ENCODE data around the gene ZHX3. TPM values are rescaled to one million over a fixed set of nuclear protein-coding genes. Genes with fewer than 3 reads are reported as not detected.

Gene ZHX3
- total RNA-seq, 1 donor from 2014 or later, result 26.8 TPM

GRCh38 chr20:41300383-41300782 is 17.1 kb downstream of the ZHX3 start:
- H3K27ac ChIP-seq, result no peak overlapping the region

GRCh38 chr20:41299899-41300298 is 17.6 kb downstream of the ZHX3 start:
- Histone ChIP-seq H3K4me3 (no peak overlapping the region), H3K27ac (no peak overlapping the region), H3K27me3 (no peaks in the 10 kb centered on the region), H3K9me3 (no peaks in the 10 kb centered on the region), H3K4me1 (no peaks in the 10 kb centered on the region), H3K36me3 (no peaks in the 10 kb centered on the region)
- no peak for DNase-seq (ENCODE audit: extremely low spot score in 2 of 2)
- intact Hi-C loops (cut with DNase I), result no loop called here
- TF ChIP-seq POLR2A (IDR thresholded peaks at IDR 0.05) (no peak), CTCF (IDR thresholded peaks at IDR 0.05) (no peak), POLR2AphosphoS5 (IDR thresholded peaks at IDR 0.05; ENCODE audit: insufficient read depth in 1 of 2, low read depth in 1 of 2) (no peak)

More at GRCh38 chr20:41300383-41300782, 17.1 kb downstream of the ZHX3 start:
- no peaks in the 10 kb centered on the region for H3K36me3 ChIP-seq
- no peaks in the 10 kb centered on the region for H3K27me3 ChIP-seq
- no peaks in the 10 kb centered on the region for H3K9me3 ChIP-seq
- H3K4me3 ChIP-seq, result no peak overlapping the region
- no peak for TF ChIP-seq CTCF (IDR thresholded peaks at IDR 0.05)
- TF ChIP-seq POLR2AphosphoS5 (IDR thresholded peaks at IDR 0.05; ENCODE audit: insufficient read depth in 1 of 2, low read depth in 1 of 2), result no peak
- TF ChIP-seq POLR2A (IDR thresholded peaks at IDR 0.05), result no peak
- no peak for DNase-seq (ENCODE audit: extremely low spot score in 2 of 2)
- H3K4me1 ChIP-seq, result no peaks in the 10 kb centered on the region
- intact Hi-C loops (cut with DNase I), result no loop called here

GRCh38 chr20:41293269-41294037 is 24.1 kb downstream of the ZHX3 start:
- peaks cover 30% of the 10 kb centered on the region for H3K4me1 ChIP-seq
- H3K9me3 ChIP-seq, result no peaks in the 10 kb centered on the region
- H3K36me3 ChIP-seq, result no peaks in the 10 kb centered on the region
- intact Hi-C loops (cut with DNase I), result no loop called here
- no peak for DNase-seq (ENCODE audit: extremely low spot score in 2 of 2)
- H3K27me3 ChIP-seq, result no peaks in the 10 kb centered on the region
- H3K27ac ChIP-seq, result peak overlapping the region; percentile 71
- TF ChIP-seq POLR2AphosphoS5 (IDR thresholded peaks at IDR 0.05; ENCODE audit: insufficient read depth in 1 of 2, low read depth in 1 of 2), result peak in 1 of 2 donors; percentile 43
- no peak for TF ChIP-seq POLR2A (IDR thresholded peaks at IDR 0.05)
- no peak for TF ChIP-seq CTCF (IDR thresholded peaks at IDR 0.05)
- H3K4me3 ChIP-seq, result no peak overlapping the region

- peaks cover 30% of the 10 kb centered on the region for H3K4me1 ChIP-seq
- H3K36me3 ChIP-seq, result no peaks in the 10 kb centered on the region
- no peaks in the 10 kb centered on the region for H3K27me3 ChIP-seq
- H3K9me3 ChIP-seq, result no peaks in the 10 kb centered on the region
- no peak overlapping the region for H3K27ac ChIP-seq
- TF ChIP-seq POLR2A (IDR thresholded peaks at IDR 0.05), result no peak
- TF ChIP-seq POLR2AphosphoS5 (IDR thresholded peaks at IDR 0.05; ENCODE audit: insufficient read depth in 1 of 2, low read depth in 1 of 2), result no peak
- TF ChIP-seq CTCF (IDR thresholded peaks at IDR 0.05), result no peak
- no peak overlapping the region for H3K4me3 ChIP-seq
- DNase-seq (ENCODE audit: extremely low spot score in 2 of 2), result no peak
- intact Hi-C loops (cut with DNase I), result no loop called here
These were observed 26.6 kb downstream of the ZHX3 start for GRCh38 chr20:41290804-41291389.

GRCh38 chr20:41287327-41287726 is 30.2 kb downstream of the ZHX3 start:
- no peaks in the 10 kb centered on the region for H3K9me3 ChIP-seq
- DNase-seq (ENCODE audit: extremely low spot score in 2 of 2), result no peak
- peaks cover 10% of the 10 kb centered on the region for H3K4me1 ChIP-seq
- no peak overlapping the region for H3K4me3 ChIP-seq
- no peaks in the 10 kb centered on the region for H3K36me3 ChIP-seq
- no peak overlapping the region for H3K27ac ChIP-seq
- no peaks in the 10 kb centered on the region for H3K27me3 ChIP-seq
- TF ChIP-seq POLR2A (IDR thresholded peaks at IDR 0.05), result no peak
- no peak for TF ChIP-seq CTCF (IDR thresholded peaks at IDR 0.05)
- no peak for TF ChIP-seq POLR2AphosphoS5 (IDR thresholded peaks at IDR 0.05; ENCODE audit: insufficient read depth in 1 of 2, low read depth in 1 of 2)
- intact Hi-C loops (cut with DNase I), result no loop called here
